22Rv1 (cell line): ENCODE results near the gene POLR2H.
A peak's percentile ranks its signal among the peaks of the same experiment; 100 is the strongest.

Experiments used
- H3K27ac ChIP-seq: fragments of 450-650 bp; 2 replicates; pipeline ENCODE4 v1.5.1; 2017
- ZFX ChIP-seq: fragments of 450-650 bp; IDR thresholded peaks from 2 replicates; pipeline ENCODE4 v1.6.1; 2017; ENCODE audit warnings: antibody characterized with exemption, borderline replicate concordance
- TF ChIP-seq, protein P1 (sequence below): fragments of 450-650 bp; IDR thresholded peaks from 2 replicates; pipeline ENCODE4 v1.5.1; 2017; ENCODE audit warnings: mild to moderate bottlenecking

The POLR2H gene

DNA sequence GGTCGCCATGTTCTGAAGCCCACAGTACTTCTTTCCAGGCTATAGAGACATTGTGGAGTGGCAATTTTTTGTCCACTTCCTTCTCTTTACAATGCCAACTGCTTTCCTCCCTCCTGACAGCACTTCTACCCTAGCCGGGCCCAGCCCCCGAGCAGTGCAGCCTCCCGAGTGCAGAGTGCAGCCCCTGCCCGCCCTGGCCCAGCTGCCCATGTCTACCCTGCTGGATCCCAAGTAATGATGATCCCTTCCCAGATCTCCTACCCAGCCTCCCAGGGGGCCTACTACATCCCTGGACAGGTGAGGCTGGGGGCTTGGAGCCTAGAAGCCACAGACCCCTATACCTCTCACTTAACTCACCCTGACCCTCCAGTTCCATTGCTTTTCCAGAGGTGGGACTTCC, 44.3 kb upstream of the POLR2H start:
- H3K27ac ChIP-seq = 0 out of 2 replicates have a peak overlapping the region, but pooled peaks have one; percentile 2
- no peak for TF ChIP-seq ZFX
- TF ChIP-seq, protein P1, sequence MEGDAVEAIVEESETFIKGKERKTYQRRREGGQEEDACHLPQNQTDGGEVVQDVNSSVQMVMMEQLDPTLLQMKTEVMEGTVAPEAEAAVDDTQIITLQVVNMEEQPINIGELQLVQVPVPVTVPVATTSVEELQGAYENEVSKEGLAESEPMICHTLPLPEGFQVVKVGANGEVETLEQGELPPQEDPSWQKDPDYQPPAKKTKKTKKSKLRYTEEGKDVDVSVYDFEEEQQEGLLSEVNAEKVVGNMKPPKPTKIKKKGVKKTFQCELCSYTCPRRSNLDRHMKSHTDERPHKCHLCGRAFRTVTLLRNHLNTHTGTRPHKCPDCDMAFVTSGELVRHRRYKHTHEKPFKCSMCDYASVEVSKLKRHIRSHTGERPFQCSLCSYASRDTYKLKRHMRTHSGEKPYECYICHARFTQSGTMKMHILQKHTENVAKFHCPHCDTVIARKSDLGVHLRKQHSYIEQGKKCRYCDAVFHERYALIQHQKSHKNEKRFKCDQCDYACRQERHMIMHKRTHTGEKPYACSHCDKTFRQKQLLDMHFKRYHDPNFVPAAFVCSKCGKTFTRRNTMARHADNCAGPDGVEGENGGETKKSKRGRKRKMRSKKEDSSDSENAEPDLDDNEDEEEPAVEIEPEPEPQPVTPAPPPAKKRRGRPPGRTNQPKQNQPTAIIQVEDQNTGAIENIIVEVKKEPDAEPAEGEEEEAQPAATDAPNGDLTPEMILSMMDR = no peak

GRCh38 chr3:184320104-184320445, 41.4 kb upstream of the POLR2H start:
- no peak overlapping the region; the same call in 1 of the 2 replicates for H3K27ac ChIP-seq
- TF ChIP-seq, protein P1 = no peak
- no peak for TF ChIP-seq ZFX

DNA sequence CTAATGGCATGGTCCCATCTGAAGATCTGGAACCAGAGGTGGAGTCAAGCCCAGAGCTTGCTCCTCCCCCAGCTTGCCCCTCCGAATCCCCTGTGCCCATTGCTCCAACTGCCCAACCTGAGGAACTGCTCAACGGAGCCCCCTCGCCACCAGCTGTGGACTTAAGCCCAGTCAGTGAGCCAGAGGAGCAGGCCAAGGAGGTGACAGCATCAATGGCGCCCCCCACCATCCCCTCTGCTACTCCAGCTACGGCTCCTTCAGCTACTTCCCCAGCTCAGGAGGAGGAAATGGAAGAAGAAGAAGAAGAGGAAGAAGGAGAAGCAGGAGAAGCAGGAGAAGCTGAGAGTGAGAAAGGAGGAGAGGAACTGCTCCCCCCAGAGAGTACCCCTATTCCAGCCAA, 39.8 kb upstream of the POLR2H start:
- TF ChIP-seq ZFX = no peak
- TF ChIP-seq, protein P1 = no peak
- H3K27ac ChIP-seq = no peak overlapping the region

DNA sequence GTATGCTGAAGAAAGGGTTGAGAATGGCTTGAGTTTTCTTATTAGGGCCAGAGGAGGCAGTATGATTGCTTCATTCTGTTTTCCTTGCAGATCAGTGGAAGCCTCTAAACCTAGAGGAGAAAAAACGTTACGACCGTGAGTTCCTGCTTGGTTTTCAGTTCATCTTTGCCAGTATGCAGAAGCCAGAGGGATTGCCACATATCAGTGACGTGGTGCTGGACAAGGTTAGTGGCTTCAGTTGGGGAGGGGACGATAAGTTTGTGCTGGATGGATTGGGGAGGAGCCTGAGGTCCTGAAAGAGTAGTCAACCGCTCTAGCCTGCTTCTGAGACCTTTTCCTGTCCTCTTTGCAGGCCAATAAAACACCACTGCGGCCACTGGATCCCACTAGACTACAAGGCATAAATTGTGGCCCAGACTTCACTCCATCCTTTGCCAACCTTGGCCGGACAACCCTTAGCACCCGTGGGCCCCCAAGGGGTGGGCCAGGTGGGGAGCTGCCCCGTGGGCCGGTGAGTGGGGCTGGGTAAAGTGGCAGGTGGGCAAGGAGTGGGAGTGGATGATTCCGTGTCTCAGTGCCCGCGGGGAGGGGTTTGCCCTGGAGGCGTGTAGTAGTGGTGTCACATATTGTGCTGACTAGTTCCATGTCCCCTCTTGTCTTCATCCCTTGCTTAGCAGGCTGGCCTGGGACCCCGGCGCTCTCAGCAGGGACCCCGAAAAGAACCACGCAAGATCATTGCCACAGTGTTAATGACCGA, 38.6 kb upstream of the POLR2H start:
- H3K27ac ChIP-seq = no peak overlapping the region
- TF ChIP-seq, protein P1 = no peak
- no peak for TF ChIP-seq ZFX

DNA sequence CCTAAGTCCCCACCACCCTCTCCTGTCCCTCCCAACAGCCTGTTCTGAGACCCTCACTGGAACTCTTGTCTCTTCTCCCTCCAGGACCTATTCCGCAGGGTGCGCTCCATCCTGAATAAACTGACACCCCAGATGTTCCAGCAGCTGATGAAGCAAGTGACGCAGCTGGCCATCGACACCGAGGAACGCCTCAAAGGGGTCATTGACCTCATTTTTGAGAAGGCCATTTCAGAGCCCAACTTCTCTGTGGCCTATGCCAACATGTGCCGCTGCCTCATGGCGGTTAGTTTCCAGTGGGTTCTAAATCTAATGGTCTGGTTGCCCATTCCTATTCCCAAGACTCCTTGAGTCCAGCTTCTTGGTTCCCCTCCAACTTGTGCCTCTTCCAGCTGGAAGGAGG, 37.8 kb upstream of the POLR2H start:
- TF ChIP-seq, protein P1 = no peak
- no peak for TF ChIP-seq ZFX
- no peak overlapping the region for H3K27ac ChIP-seq

GRCh38 chr3:184325269-184325668, 36.2 kb upstream of the POLR2H start:
- H3K27ac ChIP-seq = no peak overlapping the region
- TF ChIP-seq, protein P1 = no peak
- no peak for TF ChIP-seq ZFX

DNA sequence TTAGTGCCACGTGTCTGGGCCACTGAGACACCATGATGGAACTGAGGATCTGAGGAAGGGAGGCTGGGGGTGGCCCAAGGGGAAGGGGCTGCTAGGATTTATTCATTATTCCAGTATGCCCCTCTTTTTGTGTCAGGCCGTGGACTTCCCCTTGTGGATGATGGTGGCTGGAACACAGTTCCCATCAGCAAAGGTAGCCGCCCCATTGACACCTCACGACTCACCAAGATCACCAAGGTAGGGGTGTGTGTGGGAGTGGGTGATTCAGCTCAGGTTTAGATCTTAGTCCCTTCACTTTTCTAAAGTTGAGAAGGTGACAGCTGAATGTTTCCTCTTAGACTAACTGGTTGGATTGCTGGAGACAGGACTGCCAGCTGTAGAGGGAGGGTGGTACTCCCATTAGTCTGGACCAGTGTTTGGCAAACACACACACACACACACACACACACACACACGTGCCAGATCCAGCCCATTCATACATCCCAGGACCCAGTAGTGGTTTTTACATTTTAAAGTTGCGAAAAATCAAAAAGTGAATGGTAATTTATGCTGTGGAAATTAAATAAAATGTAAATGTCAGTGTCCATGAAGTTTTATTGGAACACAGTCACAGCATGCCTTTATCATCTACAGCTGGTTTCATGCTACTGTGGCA, 35.7 kb upstream of the POLR2H start:
- H3K27ac ChIP-seq = no peak overlapping the region
- no peak for TF ChIP-seq ZFX
- TF ChIP-seq, protein P1 = no peak
